NCI-H2029 treated with DMSO at 0.1 percent for 48 hours (cell line): ENCODE measurements around the gene ACSL3.

Experiments
- DNase-seq: peaks from one replicate; lab custom pipeline; 2025; lab: John Stamatoyannopoulos, UW

ACSL3 gene

GRCh38 chr2:222879604-222879933, 18.7 kb downstream of the ACSL3 start:
- no peak for DNase-seq

DNA sequence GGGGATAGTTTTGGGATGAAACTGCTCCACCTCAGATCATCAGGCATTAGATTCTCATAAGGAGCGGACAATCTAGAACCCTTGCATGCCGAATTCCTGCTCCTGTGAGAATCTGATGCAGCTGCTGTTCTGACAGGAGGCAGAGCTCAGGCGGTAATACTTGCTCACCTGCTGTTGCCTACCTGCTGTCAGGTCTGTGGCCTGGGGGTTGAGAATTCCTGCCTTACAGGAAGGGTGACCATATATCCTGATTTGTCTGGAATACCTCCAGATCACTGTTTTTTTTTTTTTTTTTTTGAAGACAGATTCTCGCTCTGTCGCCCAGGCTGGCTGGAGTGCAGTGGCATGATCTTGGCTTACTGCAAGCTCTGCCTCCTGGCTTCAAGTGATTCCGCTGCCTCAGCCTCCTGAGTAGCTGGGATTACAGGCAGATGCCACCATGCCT, 21.7 kb downstream of the ACSL3 start:
- no peak for DNase-seq

- DNase-seq, result no peak
Measured at GRCh38 chr2:222883420-222883819, 22.6 kb downstream of the ACSL3 start.

DNA sequence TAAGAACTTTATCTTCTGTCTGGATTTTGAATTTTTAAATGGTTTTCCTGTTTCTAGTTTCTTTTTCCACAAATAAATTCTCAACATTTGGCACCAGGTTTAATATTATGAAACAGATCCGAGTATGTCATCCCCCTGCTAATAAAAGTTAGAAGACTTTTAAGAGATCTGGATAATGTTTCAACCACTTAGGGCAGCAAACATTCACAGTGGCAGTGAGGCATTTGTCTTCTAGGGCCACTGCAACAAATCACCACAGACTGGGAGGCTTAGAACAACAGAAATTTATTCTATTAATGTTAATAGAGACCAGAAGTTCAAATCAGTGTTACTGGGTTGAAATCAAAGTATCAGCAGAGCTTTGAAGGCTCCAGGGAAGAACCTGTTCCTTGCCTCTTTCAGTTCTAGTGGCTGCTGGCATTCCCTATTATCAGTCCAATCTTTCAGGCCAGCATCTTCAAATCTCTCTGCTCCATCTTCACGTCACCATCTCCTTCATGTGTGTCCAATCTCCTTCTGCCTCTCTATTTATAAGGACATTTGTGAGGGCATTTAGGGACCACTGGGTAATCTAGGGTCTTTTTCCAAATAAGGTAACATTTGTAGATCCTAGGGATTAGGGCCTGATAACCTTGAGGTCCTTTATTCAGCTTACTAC, 23.4 kb downstream of the ACSL3 start:
- no peak for DNase-seq

DNA sequence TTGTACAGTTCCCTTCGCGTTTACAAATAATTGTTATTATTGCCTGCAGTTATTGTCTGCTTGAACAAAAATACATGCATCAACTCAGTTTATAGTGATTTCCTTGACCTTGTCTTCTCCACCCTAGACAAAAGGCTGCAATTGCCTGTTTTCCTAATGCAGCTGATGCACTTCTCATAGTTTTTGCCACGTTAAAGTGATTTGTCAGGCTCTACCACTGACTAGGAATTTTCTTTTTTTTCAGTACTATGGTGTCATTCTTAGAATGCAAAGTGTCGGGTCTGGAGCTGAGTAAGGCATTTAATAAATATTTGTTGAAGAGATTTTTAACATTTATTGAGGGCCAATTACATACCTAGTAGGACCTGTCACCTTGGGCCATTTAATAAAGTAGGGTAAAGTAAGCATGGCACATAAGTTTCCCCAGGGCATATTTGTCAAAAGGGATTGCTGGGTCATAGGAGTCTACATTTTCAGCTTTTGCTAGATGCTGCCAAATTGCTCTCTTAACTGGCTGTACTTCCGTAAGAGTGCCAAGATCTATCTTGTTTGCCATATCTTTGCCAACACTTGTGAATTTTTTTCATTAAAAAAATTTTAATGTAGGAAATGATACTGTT, 24.1 kb downstream of the ACSL3 start:
- DNase-seq, result no peak

- no peak for DNase-seq
Measured at GRCh38 chr2:222887124-222887523, 26.3 kb downstream of the ACSL3 start.

DNA sequence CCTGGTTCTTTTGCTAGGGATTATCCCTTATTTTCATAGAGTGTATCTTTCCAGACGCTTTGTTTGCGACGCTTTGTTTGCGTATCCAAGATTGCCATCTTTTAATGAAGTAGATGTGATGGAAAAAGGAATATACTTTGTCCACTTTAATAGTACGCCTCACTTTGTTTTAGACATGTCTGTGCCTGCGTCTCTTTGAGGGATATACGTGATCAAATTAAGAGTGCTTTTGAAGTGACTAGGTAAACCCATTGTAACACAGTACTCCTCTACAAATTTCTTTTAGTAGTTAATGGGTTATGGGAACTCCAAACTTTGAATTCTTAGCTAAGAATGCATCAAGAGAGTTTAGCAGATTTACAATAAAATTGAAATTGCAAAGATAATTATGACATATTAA, 27.9 kb downstream of the ACSL3 start:
- DNase-seq, result no peak

DNA sequence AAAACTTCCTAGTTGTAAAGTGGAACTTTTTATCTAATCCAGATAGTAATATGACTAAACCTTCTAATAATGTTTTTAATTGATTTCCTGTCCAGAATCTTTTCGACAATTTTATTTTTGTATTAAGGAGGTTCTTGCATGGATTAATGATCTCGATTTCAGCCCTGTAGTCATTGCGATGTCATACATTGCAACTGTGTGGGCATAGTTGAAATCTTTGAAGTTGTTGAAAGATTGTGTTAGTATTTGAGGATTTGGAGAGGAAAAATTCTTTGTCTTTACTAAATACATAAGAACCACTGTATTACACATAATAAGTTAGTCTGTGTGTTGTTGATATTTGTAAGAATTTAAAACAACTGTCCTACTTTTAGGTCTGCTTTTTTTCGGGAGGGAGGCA, 31.1 kb downstream of the ACSL3 start:
- DNase-seq, result no peak

GRCh38 chr2:222892321-222892720, 31.5 kb downstream of the ACSL3 start:
- DNase-seq, result no peak

- DNase-seq, result no peak
Measured at GRCh38 chr2:222892761-222893160, 31.9 kb downstream of the ACSL3 start.

DNA sequence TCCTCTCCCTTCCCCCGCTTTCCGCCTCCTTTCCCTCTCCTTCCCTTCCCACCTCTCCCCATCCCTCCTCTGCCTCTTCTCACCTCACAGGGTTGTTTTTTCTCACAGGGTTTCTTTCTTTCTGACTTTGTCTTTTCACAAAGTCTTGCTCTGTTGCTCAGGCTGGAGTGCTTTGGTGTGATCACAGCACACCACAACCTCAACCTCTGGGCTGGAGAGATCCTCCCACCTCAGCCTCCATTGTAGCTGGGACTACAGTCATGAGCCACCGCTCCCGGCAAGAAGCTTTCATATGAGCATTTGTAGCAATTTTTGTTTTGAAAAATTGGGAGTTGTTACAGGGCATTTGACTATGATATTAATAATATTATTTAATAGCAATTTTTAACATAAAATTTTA, 32.9 kb downstream of the ACSL3 start:
- DNase-seq, result no peak

- DNase-seq, result no peak
Measured at GRCh38 chr2:222895144-222895543, 34.3 kb downstream of the ACSL3 start.

GRCh38 chr2:222897898-222898297, 37.1 kb downstream of the ACSL3 start:
- DNase-seq, result no peak

DNA sequence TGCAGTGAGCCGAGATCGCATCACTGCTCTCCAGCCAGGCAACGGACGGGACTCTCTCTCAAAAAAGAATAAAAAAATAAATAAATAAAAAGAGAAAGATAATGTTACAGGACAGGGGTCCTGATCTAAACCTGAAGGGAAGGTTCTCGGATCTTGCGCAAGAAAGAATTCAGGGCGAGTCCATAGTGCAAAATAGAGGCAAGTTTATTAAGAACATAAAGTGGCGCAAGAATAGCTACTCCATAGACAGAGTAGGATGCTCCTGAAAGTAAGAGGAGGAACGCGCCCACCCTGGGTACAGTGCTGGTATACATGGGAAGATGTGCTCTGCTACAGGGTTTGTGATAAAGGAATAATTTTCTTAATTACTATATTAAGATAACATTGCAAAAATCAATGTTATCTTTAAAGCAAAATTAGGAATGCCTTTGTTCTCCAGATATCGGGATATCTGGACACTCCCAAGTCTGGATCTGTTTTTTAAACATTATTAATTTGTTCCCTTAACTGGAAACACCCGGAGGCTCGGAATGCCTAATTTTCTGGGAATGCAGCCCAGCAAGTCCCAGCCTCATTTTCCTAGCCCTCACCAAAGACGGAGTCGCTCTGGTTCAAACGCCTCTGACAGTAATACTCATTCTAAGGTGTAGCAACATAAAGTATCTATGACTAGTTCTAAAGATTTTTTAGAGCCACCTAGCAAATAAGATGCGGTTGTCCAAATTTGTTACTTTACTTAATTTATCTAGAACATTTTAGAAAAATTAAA, 38.8 kb downstream of the ACSL3 start:
- DNase-seq, result no peak

DNA sequence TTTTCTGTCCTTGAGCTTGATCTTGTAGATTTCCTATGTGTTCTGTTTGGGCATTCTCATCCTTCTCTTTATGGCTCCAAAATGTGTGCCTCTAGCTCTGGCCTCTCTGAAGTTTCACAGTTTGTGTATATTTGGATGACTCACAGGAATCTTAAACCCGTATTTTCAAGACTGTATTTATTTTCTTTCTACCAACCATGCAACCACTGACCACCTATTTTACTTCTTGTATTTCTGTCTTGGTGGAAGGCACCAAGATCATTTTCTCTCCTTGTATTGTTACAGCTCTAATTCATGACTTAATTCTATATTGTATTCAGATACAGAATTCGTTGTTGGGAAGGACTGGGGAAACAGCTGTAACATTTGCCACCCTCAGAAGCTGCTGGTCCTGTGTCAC, 39.5 kb downstream of the ACSL3 start:
- DNase-seq, result no peak

DNA sequence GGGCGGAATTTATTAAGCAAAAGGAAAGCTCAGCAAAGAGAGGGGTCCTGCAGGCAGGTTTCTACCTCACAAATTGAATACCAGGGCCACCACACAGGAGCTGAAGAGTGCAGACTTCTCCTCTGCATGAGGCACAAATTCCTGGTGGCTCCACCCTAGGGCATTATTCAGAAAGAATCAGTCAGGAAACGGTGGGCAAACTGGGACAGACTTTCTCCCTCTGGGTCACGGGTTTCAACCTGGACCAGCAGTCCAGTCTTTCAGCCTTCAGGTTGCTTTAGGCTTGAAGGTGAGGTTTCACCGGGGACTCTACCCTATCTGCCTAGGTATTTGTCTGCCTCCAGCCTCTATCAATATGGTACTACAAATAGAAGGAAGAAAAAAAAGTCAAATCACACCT, 41.8 kb downstream of the ACSL3 start:
- DNase-seq, result no peak

- peak; percentile 32 for DNase-seq
Measured at GRCh38 chr2:222903234-222904220, 42.7 kb downstream of the ACSL3 start.

DNA sequence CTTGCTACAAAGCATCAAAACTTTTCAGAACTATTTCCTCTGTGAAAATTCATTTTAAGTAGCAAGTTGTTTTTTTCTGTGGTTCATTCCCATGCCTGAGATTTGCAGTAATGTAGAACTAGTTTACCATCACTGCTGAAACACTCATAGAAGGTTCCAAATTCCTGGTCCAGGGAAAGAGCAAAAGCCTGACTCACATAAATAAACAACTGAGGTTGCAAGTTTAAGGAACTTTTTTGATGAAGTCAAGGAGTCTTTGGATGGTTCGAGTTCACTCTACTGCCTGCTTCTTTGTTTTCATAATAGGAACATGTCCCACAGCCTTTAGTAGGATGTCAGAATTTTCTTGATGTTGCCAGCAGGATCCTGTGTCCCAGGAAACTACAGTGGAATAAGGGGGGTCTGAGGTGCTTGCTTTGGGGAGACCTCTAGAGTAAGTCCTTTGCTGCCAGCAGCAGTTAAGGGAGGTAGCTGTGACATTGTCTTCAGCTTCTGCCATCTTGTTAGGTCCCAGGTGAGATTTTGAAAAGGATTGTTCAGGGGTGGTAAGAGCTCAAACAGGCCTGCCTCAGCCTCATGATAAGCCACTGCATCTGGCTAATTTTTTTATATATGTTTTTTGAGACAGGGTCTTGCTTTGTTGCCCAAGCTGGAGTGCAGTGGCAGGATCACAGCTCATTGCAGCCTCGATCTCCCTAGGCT, 43.9 kb downstream of the ACSL3 start:
- DNase-seq, result no peak

GRCh38 chr2:222907048-222907447, 46.2 kb downstream of the ACSL3 start:
- no peak for DNase-seq

DNA sequence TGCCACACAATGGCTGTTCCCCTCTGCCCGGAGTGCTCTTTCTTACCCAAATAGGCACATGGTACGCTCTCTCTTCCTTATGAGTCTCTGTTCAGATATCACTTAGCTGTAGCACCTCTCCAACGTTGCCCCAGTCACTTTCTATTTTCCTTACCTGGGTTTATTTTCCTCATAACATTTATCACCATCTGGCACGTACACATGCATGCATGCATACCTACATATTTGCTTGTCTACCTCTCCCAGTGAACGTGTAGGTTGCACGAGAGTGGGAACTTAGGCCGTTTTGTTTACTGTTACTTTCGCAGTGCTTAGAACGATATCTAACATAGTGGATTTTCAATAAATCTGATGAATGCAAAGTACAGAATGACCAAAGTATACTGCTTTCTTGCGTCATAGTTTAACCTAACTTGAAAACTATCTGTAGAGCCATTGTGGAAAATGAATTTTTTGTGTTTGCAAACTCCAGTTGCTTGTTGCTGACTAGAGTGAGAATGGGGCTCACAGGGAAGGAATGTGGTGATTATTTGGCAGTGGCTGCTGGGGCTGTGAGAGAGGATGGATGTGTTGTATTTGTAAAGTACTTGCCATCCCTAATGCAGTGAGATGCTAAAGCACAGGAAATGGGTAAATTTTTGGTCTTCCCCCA, 47.1 kb downstream of the ACSL3 start:
- no peak for DNase-seq

GRCh38 chr2:222909286-222909685, 48.5 kb downstream of the ACSL3 start:
- no peak for DNase-seq
